Activated B cell treated with CpG ODN at 0.5 μM for 24 hours (primary cell): Measurements from ENCODE around the gene ZNF101. TPM values are rescaled to one million over a fixed set of nuclear protein-coding genes. Genes with fewer than 3 reads are reported as not detected.
A peak's percentile ranks its signal among the peaks of the same experiment; 100 is the strongest.

Experiments
- ATAC-seq: fragments of 200-7000 bp; cut with Tn5 transposase; one replicate; pipeline ENCODE4 v1.10.0; 2021; ENCODE audit warnings: low read depth, mild to moderate bottlenecking, moderate library complexity
- CTCF ChIA-PET: fragments of 350-600 bp; sonication (Branson Sonifier 250); formaldehyde crosslinking; loops from one replicate; lab custom pipeline; 2021; ENCODE audit warnings: antibody characterized with exemption; lab: Charles Lee
- POLR2A ChIA-PET: fragments of 350-600 bp; sonication (Branson Sonifier 250); formaldehyde crosslinking; loops from one replicate; lab custom pipeline; 2021; ENCODE audit warnings: antibody characterized with exemption; lab: Charles Lee
- DNase-seq: peaks from one replicate; pipeline ENCODE4 v3.0.0; 2022
- H3K27ac Mint-ChIP-seq: one replicate; pipeline ENCODE4 v1.8.0; 2020; ENCODE audit warnings: mixed read lengths
- H3K27me3 Mint-ChIP-seq: one replicate; pipeline ENCODE4 v1.8.0; 2021; ENCODE audit warnings: mixed read lengths
- H3K36me3 Mint-ChIP-seq: one replicate; pipeline ENCODE4 v1.8.0; 2021; ENCODE audit warnings: low read depth, mixed read lengths
- H3K4me1 Mint-ChIP-seq: one replicate; pipeline ENCODE4 v1.8.0; 2021; ENCODE audit warnings: mixed read lengths
- H3K4me3 Mint-ChIP-seq: one replicate; pipeline ENCODE4 v1.8.0; 2020; ENCODE audit warnings: mild to moderate bottlenecking, mixed read lengths
- H3K9me3 Mint-ChIP-seq: one replicate; pipeline ENCODE4 v1.8.0; 2020; ENCODE audit warnings: mixed read lengths
- CTCF ChIP-seq: fragments of 200-600 bp; IDR thresholded peaks from one replicate; pipeline ENCODE4 v1.8.0; 2022; ENCODE audit warnings: antibody characterized with exemption, mild to moderate bottlenecking
- intact Hi-C: fragments of 100-400 bp; cut with micrococcal nuclease; formaldehyde crosslinking; loops from one replicate; pipeline ENCODE4 v1.15.1; 2024
- total RNA-seq: library from RNA; stranded (reverse); gene quantifications from 2 replicates; pipeline ENCODE4 v1.2.3, GENCODE V29; 2022

ZNF101 gene
- total RNA-seq, 1 donor from 2014 or later = 52.6 TPM

GRCh38 chr19:19624032-19624570 is 44.5 kb upstream of the ZNF101 start:
- Mint-ChIP-seq H3K27ac (no peak overlapping the region), H3K4me3 (no peak overlapping the region), H3K27me3 (no peaks in the 10 kb centered on the region), H3K36me3 (peaks cover 27% of the 10 kb centered on the region), H3K9me3 (no peaks in the 10 kb centered on the region), H3K4me1 (peaks cover 27% of the 10 kb centered on the region)
- intact Hi-C loops = no loop called here
- CTCF ChIA-PET = no interaction called here
- POLR2A ChIA-PET = no interaction called here
- no peak for ATAC-seq
- TF ChIP-seq CTCF = no peak
- no peak for DNase-seq

- no peak for TF ChIP-seq CTCF
- CTCF ChIA-PET = interaction anchor here (1.1 kb wide), 1 partner anchor 17 kb away, joined by 3 read pairs; the partner anchor contains the start of gene GMIP
- POLR2A ChIA-PET = interaction anchor here (0.9 to 1.2 kb wide), 4 partner anchors 15 to 412 kb away, joined by 3 to 10 read pairs (median 3); partner anchors contain the start of gene ZNF682
- Mint-ChIP-seq H3K4me1 (peaks cover 24% of the 10 kb centered on the region), H3K4me3 (peak overlapping the region; percentile 93), H3K27ac (peak overlapping the region; percentile 92), H3K9me3 (no peaks in the 10 kb centered on the region), H3K36me3 (peaks cover 44% of the 10 kb centered on the region), H3K27me3 (no peaks in the 10 kb centered on the region)
- DNase-seq (no peak), ATAC-seq (no peak)
- intact Hi-C loops = no loop called here
These were observed 41.8 kb upstream of the ZNF101 start for GRCh38 chr19:19626516-19627472.

- Mint-ChIP-seq H3K27ac (peak within 1 kb of the TSS; percentile 92), H3K9me3 (no peaks in the 10 kb centered on the region), H3K4me1 (peaks cover 24% of the 10 kb centered on the region), H3K4me3 (peak within 1 kb of the TSS; percentile 93), H3K27me3 (no peaks in the 10 kb centered on the region), H3K36me3 (peaks cover 49% of the 10 kb centered on the region)
- CTCF ChIA-PET = interaction anchor here (1.1 to 1.5 kb wide), 3 partner anchors 16 to 331 kb away, joined by 3 to 4 read pairs (median 4); partner anchors contain the start of gene GMIP
- no peak for TF ChIP-seq CTCF
- POLR2A ChIA-PET = interaction anchor here (0.8 to 2.0 kb wide), 20 partner anchors 7 to 424 kb away, joined by 3 to 11 read pairs (median 5); partner anchors contain the start of genes ATP13A1, GMIP, ZNF101 and ZNF14
- DNase-seq = peak; percentile 81
- intact Hi-C loops = loop anchor here (1.0 kb wide), 2 partner anchors 10 to 15 kb away; partner anchors contain the start of genes GMIP and PBX4
- peak; percentile 87 for ATAC-seq
These were observed 40.8 kb upstream of the ZNF101 start, which contains the start of gene LPAR2 for GRCh38 chr19:19627621-19628500. Gene LPAR2, minus strand, starts transcription at chr19:19628220. Its CDS starts 945 bp downstream, at chr19:19627275.

- POLR2A ChIA-PET = interaction anchor here (0.6 to 2.0 kb wide), 19 partner anchors 8 to 423 kb away, joined by 3 to 11 read pairs (median 5); partner anchors contain the start of genes ATP13A1, GMIP, ZNF101 and ZNF14
- H3K4me3 Mint-ChIP-seq = peak overlapping the region; percentile 80
- intact Hi-C loops = loop anchor here (1.0 kb wide), 2 partner anchors 10 to 15 kb away; partner anchors contain the start of genes GMIP and PBX4
- DNase-seq (peak; percentile 47), ATAC-seq (peak; percentile 35)
- CTCF ChIA-PET = interaction anchor here (0.6 to 1.5 kb wide), 3 partner anchors 15 to 331 kb away, joined by 3 to 4 read pairs (median 4); partner anchors contain the start of gene GMIP
- H3K27ac Mint-ChIP-seq = peak overlapping the region; percentile 80
- peaks cover 54% of the 10 kb centered on the region for H3K36me3 Mint-ChIP-seq
- peaks cover 24% of the 10 kb centered on the region for H3K4me1 Mint-ChIP-seq
- no peak for TF ChIP-seq CTCF
- H3K9me3 Mint-ChIP-seq = no peaks in the 10 kb centered on the region
- no peaks in the 10 kb centered on the region for H3K27me3 Mint-ChIP-seq
These were observed 40.0 kb upstream of the ZNF101 start for GRCh38 chr19:19628501-19629134.
